RWPE1 (cell line): ENCODE results near the gene PLCH1.

Experiments
- CTCF ChIA-PET: fragments of 350-600 bp; sonication (Branson Sonifier 250); formaldehyde crosslinking; extraction: SDS; loops from one replicate; lab custom pipeline; 2021; lab: Yijun Ruan, JAX
- POLR2A ChIA-PET: fragments of 400-600 bp; formaldehyde crosslinking; extraction: SDS; loops from one replicate; lab custom pipeline; 2020; ENCODE audit warnings: antibody characterized with exemption; ENCODE audit not compliant: low non-redundant PET; lab: Yijun Ruan, JAX
- DNase-seq: peaks from one replicate; pipeline ENCODE4 v3.0.0; 2012; ENCODE audit warnings: low spot score
- H3K27ac ChIP-seq: fragments of 450-650 bp; 2 replicates; pipeline ENCODE4 v1.5.1; 2017
- CTCF ChIP-seq: fragments of 450-650 bp; conservative IDR thresholded peaks from 2 replicates; pipeline ENCODE4 v1.5.1; 2017; ENCODE audit warnings: low read depth, mild to moderate bottlenecking

The PLCH1 gene

GRCh38 chr3:155347901-155348300, 397.0 kb downstream of the PLCH1 start:
- DNase-seq, result no peak
- CTCF ChIA-PET, result no interaction called here
- no peak for TF ChIP-seq CTCF
- H3K27ac ChIP-seq, result no peak overlapping the region
- POLR2A ChIA-PET, result no interaction called here

DNA sequence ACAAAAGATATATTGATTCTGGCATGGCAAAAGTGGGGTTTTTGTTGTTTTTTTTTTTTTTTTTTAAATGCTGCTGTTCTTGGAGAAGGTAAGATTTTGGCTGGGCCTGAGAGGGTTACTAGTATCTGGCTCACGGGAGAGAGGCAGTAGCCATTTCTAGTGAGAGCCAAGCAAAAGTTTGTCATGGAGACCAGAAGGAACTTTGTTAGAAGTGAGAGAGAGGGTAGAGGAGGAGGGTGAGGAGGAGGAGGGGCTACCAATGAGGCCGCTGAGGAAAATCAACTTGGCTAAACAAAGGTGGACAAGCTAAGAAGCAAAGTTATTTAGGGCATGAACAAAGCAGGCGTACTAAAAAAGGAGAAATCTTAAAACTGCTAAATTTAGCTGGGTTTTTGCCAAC, 402.5 kb downstream of the PLCH1 start:
- CTCF ChIA-PET, result interaction anchor here (0.6 kb wide), 3 partner anchors 195 to 810 kb away, joined by 3 to 4 read pairs (median 3); no protein-coding TSS in a partner anchor
- TF ChIP-seq CTCF, result no peak
- no peak overlapping the region for H3K27ac ChIP-seq
- no peak for DNase-seq
- POLR2A ChIA-PET, result no interaction called here

DNA sequence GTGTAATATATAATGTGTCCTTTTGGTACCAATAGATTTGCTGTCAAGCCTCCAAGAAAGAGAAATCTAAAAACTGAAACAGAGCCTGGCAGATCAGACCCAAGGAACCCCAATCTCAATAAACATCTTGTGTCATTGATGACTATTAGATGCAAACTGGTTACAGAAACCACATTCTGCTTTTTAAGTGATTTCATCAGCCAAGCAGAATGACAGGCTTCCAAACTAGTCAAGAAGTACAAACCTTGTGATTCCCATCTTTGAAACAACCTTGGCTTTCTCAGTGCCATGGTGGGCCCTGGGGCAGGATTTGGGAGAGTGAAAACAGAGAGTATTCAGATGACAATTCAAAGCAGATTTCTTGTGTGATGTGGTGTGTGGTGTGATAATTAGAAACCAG, 405.8 kb downstream of the PLCH1 start:
- ChIA-PET CTCF (no interaction called here), POLR2A (no interaction called here)
- H3K27ac ChIP-seq, result no peak overlapping the region
- no peak for TF ChIP-seq CTCF
- no peak for DNase-seq

- H3K27ac ChIP-seq, result no peak overlapping the region
- DNase-seq, result no peak
- ChIA-PET CTCF (no interaction called here), POLR2A (no interaction called here)
- no peak for TF ChIP-seq CTCF
These were observed 409.0 kb downstream of the PLCH1 start for GRCh38 chr3:155335724-155336354.

- no peak for DNase-seq
- ChIA-PET CTCF (interaction anchor here (0.6 kb wide), 1 partner anchor 381 kb away, joined by 3 read pairs; no protein-coding TSS in a partner anchor), POLR2A (no interaction called here)
- TF ChIP-seq CTCF, result no peak
- H3K27ac ChIP-seq, result no peak overlapping the region
These were observed 409.8 kb downstream of the PLCH1 start for GRCh38 chr3:155334914-155335723.

- ChIA-PET POLR2A (no interaction called here), CTCF (no interaction called here)
- DNase-seq, result no peak
- TF ChIP-seq CTCF, result no peak
- no peak overlapping the region for H3K27ac ChIP-seq
These were observed 410.5 kb downstream of the PLCH1 start for GRCh38 chr3:155334215-155334913.
